ENCODE measurements around the gene KCNJ6.

The KCNJ6 gene

DNA sequence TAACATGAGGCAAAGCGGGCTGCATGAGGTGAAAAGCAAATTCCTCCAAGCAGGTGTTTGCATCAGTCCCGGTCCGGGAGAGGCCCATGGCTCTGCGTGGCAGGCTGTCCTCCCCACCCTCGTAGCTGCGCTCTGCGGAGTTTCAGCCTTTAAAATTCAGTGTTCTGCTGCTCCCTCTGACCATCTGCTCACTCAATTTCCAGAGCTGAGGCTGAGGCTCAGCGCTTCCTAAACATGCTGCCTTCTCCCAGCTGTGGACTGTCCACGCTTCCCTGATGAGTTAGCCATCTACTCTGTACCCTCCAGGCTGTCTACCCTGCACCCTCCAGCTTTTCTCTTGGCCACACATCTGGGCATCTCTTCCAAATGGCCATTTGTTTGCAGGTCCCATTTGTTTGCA is 87.7 kb downstream of the KCNJ6 start:
- DNase-seq (ENCODE audit: low read depth), result no peak
- TF ChIP-seq, protein P1, sequence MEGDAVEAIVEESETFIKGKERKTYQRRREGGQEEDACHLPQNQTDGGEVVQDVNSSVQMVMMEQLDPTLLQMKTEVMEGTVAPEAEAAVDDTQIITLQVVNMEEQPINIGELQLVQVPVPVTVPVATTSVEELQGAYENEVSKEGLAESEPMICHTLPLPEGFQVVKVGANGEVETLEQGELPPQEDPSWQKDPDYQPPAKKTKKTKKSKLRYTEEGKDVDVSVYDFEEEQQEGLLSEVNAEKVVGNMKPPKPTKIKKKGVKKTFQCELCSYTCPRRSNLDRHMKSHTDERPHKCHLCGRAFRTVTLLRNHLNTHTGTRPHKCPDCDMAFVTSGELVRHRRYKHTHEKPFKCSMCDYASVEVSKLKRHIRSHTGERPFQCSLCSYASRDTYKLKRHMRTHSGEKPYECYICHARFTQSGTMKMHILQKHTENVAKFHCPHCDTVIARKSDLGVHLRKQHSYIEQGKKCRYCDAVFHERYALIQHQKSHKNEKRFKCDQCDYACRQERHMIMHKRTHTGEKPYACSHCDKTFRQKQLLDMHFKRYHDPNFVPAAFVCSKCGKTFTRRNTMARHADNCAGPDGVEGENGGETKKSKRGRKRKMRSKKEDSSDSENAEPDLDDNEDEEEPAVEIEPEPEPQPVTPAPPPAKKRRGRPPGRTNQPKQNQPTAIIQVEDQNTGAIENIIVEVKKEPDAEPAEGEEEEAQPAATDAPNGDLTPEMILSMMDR (IDR thresholded peaks at IDR 0.05; ENCODE audit: insufficient read depth, low read depth, low read length, missing control alignments), result no peak
- no peak overlapping the region for H3K4me3 ChIP-seq (ENCODE audit: low read length)

DNA sequence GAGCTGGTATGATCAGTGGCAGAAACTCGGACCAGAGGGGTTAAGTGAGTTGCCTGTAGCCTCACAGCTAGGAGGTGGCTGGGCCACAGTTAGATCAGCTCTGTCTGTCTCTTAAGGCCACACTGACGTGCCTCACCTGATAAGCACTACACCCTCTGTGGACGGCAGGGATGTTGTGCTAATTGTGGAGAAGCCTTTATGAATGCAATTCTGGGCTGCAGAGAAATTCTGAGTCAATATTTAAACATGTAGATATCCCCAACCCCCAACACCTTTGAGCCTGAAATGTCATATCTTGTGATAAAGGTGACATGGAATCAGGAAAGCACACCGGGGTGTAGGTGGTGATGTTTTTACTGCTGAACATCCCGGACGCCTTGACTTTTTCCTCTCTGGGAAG is 88.3 kb downstream of the KCNJ6 start:
- TF ChIP-seq, protein P1 (IDR thresholded peaks at IDR 0.05; ENCODE audit: insufficient read depth, low read depth, low read length, missing control alignments), result no peak
- no peak overlapping the region for H3K4me3 ChIP-seq (ENCODE audit: low read length)
- DNase-seq (ENCODE audit: low read depth), result no peak

DNA sequence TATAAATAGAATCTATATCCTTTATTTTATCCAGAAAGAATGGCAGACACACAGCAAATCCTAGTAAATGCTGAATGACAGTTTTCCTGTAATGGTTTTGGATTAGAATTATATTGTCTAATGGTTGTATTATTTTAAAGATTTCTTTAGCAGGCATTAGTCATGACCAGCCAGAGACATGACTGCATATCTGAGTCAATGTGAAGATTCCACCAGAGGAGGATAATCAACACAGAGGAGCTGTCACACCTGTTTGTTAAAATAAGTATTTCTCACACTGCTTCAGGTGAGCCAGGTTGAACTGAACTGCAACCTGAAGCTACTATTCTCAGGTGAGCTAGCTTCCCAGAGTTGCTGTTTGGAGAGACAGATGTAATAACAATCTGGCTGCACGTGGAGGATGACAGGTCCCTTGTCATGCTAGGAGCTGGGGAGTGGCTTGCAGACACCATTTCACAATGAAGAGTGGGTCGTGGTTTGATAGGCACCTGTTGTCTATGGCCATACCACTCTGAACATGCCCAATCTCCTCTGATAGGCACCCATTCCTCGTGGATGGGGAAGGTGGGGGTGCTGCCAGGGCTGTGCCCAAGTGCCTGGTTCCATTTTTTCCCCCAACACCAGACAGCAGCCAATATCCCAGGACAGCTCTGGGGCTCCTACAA is 94.3 kb downstream of the KCNJ6 start:
- H3K4me3 ChIP-seq (ENCODE audit: low read length), result no peak overlapping the region
- DNase-seq (ENCODE audit: low read depth), result peak; percentile 79
- TF ChIP-seq, protein P1 (IDR thresholded peaks at IDR 0.05; ENCODE audit: insufficient read depth, low read depth, low read length, missing control alignments), result no peak

DNA sequence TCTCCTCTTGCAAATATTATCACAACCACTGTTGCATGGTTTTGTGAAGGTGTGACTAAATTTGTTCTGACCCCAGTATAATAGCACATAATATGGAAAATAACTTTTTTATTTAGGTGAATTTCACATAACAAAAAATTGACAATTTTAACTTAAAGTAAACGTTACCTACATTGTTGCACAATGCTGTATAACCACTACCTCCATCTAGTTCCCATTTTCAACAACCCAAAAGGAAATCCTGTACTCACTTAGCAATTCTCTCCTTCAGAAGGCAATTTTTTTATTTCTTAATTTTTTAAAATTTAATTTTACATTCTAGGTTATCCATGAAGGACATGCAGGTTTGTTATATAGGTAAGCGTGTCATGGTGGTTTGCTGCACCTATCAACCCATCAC is 95.2 kb downstream of the KCNJ6 start:
- DNase-seq (ENCODE audit: low read depth), result no peak
- TF ChIP-seq, protein P1 (IDR thresholded peaks at IDR 0.05; ENCODE audit: insufficient read depth, low read depth, low read length, missing control alignments), result no peak
- no peak overlapping the region for H3K4me3 ChIP-seq (ENCODE audit: low read length)

DNA sequence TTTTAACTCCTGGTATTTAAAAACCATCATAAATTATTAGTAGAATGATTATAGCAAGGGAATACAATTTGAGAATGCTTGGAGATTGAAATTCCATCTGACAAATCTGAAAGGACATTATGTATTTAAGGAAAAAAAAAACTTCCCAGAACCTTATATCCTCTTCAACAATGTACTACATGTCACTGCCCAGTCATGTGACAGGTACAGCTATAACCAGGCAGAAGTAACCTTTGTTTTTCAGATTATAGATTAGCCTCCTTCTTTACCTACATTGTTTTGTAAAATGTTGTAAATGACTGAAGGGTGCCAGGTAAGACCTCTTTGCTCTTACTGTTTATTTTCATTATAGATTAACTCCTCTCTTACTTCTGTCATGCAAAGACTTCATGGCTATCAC is 96.9 kb downstream of the KCNJ6 start:
- TF ChIP-seq, protein P1 (IDR thresholded peaks at IDR 0.05; ENCODE audit: insufficient read depth, low read depth, low read length, missing control alignments), result no peak
- H3K4me3 ChIP-seq (ENCODE audit: low read length), result no peak overlapping the region
- no peak for DNase-seq (ENCODE audit: low read depth)

DNA sequence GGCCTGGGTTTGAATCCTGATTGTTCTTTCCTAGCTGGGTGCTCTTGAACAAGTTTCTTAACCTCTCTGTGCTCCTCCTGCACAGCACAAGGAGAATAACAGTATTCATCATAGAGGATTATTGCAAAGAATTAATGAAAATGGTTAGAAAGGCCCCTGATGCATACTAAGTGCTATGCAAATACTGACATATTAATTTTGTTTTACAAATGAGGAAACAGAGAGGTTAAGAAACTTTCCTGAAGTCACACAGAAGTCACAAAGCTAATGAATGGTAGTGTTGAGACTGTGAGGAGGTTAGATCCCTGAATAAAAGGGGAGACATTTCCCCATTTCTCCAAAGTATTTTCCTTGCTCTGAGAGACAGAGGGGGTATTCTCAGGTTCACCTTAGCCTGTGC is 99.0 kb downstream of the KCNJ6 start:
- no peak for DNase-seq (ENCODE audit: low read depth)
- no peak overlapping the region for H3K4me3 ChIP-seq (ENCODE audit: low read length)
- TF ChIP-seq, protein P1 (IDR thresholded peaks at IDR 0.05; ENCODE audit: insufficient read depth, low read depth, low read length, missing control alignments), result no peak

DNA sequence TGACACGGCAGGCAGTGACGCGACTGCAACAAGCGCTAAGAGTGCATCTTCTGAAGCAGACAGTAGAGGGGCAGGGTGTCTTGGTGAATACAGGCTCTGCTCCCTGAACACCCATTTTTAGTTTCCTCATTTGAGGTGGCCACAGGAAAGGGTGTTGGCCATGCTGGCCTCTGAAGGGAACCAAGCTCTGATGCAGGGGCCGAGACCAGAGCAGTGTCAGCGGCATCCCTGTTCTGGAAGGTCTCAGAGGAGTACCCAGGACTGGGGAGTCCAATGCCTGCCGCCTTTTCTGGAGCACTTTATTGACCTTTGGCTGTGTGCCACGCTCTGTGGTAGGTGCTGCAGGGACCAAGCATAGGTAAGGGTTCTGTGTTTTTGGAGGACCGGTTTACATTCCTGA is 100.4 kb downstream of the KCNJ6 start:
- no peak overlapping the region for H3K4me3 ChIP-seq (ENCODE audit: low read length)
- DNase-seq (ENCODE audit: low read depth), result no peak

More for the DNA sequence above, 100.4 kb downstream of the KCNJ6 start:
- TF ChIP-seq, protein P1 (IDR thresholded peaks at IDR 0.05; ENCODE audit: insufficient read depth, low read depth, low read length, missing control alignments), result no peak

Measured in epithelial cell of esophagus (primary cell).